ENCODE measurements around the gene PBX4.

GRCh38 chr19:19531951-19532805 is 86.3 kb downstream of the PBX4 start:
- TF ChIP-seq CTCF (conservative IDR thresholded peaks at IDR 0.05; ENCODE audit: low read length) (peak; percentile 93), EZH2phosphoT487 (IDR thresholded peaks at IDR 0.05; ENCODE audit: borderline replicate concordance, low read depth, low read length) (no peak)
